ENCODE data around the gene SCMH1. TPM values are rescaled to one million over a fixed set of nuclear protein-coding genes. Genes with fewer than 3 reads are reported as not detected.

SCMH1 gene
- total RNA-seq, 4 donors from 2014 or later = 76.5 to 110 (median 92.4) TPM

- intact Hi-C loops (cut with DNase I) = loop anchor here (5.0 kb wide), 1 partner anchor 42 kb away; no protein-coding TSS in a partner anchor
- H3K27me3 ChIP-seq = no peaks in the 10 kb centered on the region
- no peak for DNase-seq (ENCODE audit: extremely low spot score)
- peaks cover 0 to 15% (median 3%) of the 10 kb centered on the region in 4 donors for H3K36me3 ChIP-seq
- H3K4me3 ChIP-seq = no peak overlapping the region
- H3K9me3 ChIP-seq = no peaks in the 10 kb centered on the region
- peaks cover 20 to 64% (median 43%) of the 10 kb centered on the region in 4 donors for H3K4me1 ChIP-seq
- TF ChIP-seq POLR2AphosphoS5 (IDR thresholded peaks at IDR 0.05) = no peak
- TF ChIP-seq POLR2A (IDR thresholded peaks at IDR 0.05; ENCODE audit: low read depth) = no peak
- peak overlapping the region; percentile 72 to 87 (median 80) for H3K27ac ChIP-seq (replicated peaks in 1 of 4)
Measured at GRCh38 chr1:41153750-41154274, 88.3 kb downstream of the SCMH1 start.

- Histone ChIP-seq H3K4me1 (peaks cover 20 to 55% (median 37%) of the 10 kb centered on the region in 4 donors), H3K27ac (replicated peaks in 1 of 4) (peak overlapping the region; percentile 72 to 87 (median 80)), H3K36me3 (peaks cover 0 to 17% (median 3%) of the 10 kb centered on the region in 4 donors), H3K27me3 (no peaks in the 10 kb centered on the region), H3K4me3 (no peak overlapping the region), H3K9me3 (no peaks in the 10 kb centered on the region)
- WGBS = 28% methylated on average over 1 of the region's 1 CpG
- intact Hi-C loops (cut with DNase I) = loop anchor here (5.0 kb wide), 1 partner anchor 40 kb away; no protein-coding TSS in a partner anchor
- TF ChIP-seq CTCF (IDR thresholded peaks at IDR 0.05) (no peak), POLR2A (IDR thresholded peaks at IDR 0.05; ENCODE audit: low read depth) (no peak), EP300 (IDR thresholded peaks at IDR 0.05) (no peak), POLR2AphosphoS5 (IDR thresholded peaks at IDR 0.05) (peak in 1 of 2 donors; percentile 73)
- no peak for DNase-seq (ENCODE audit: extremely low spot score)
Measured at GRCh38 chr1:41152622-41153044, 89.5 kb downstream of the SCMH1 start.

GRCh38 chr1:41151846-41152245 lies 90.3 kb downstream of the SCMH1 start:
- intact Hi-C loops (cut with DNase I) = loop anchor here (5.0 kb wide), 1 partner anchor 40 kb away; no protein-coding TSS in a partner anchor
- peaks cover 0 to 17% (median 3%) of the 10 kb centered on the region in 4 donors for H3K36me3 ChIP-seq
- no peaks in the 10 kb centered on the region for H3K27me3 ChIP-seq
- no peak overlapping the region for H3K4me3 ChIP-seq
- no peak for DNase-seq (ENCODE audit: extremely low spot score)
- peaks cover 20 to 55% (median 37%) of the 10 kb centered on the region in 4 donors for H3K4me1 ChIP-seq
- 55% methylated on average over 4 of the region's 4 CpGs for WGBS
- H3K9me3 ChIP-seq = no peaks in the 10 kb centered on the region
- no peak for TF ChIP-seq POLR2A (IDR thresholded peaks at IDR 0.05; ENCODE audit: low read depth)
- TF ChIP-seq EP300 (IDR thresholded peaks at IDR 0.05) = no peak
- no peak for TF ChIP-seq POLR2AphosphoS5 (IDR thresholded peaks at IDR 0.05)
- no peak for TF ChIP-seq CTCF (IDR thresholded peaks at IDR 0.05)
- peak overlapping the region; percentile 72 to 87 (median 80) for H3K27ac ChIP-seq (replicated peaks in 1 of 4)

- 66% methylated on average over 2 of the region's 2 CpGs for WGBS
- no peak overlapping the region for H3K27ac ChIP-seq (replicated peaks in 1 of 4)
Measured at GRCh38 chr1:41149570-41149969, 92.5 kb downstream of the SCMH1 start.

More at GRCh38 chr1:41149570-41149969, 92.5 kb downstream of the SCMH1 start:
- peaks cover 0 to 32% (median 9%) of the 10 kb centered on the region in 4 donors for H3K36me3 ChIP-seq
- H3K4me3 ChIP-seq = no peak overlapping the region
- no peaks in the 10 kb centered on the region for H3K9me3 ChIP-seq
- peaks cover 20 to 38% (median 34%) of the 10 kb centered on the region in 4 donors for H3K4me1 ChIP-seq
- intact Hi-C loops (cut with DNase I) = no loop called here
- TF ChIP-seq POLR2AphosphoS5 (IDR thresholded peaks at IDR 0.05) = no peak
- TF ChIP-seq POLR2A (IDR thresholded peaks at IDR 0.05; ENCODE audit: low read depth) = no peak
- no peak for TF ChIP-seq EP300 (IDR thresholded peaks at IDR 0.05)
- no peak for TF ChIP-seq CTCF (IDR thresholded peaks at IDR 0.05)
- H3K27me3 ChIP-seq = no peaks in the 10 kb centered on the region
- DNase-seq (ENCODE audit: extremely low spot score) = no peak
